NCI-H2081 treated with DMSO at 0.1 percent for 48 hours (cell line): ENCODE data around the gene NPLOC4.
"Not testable (repeated sequence)": the region's sequence is repeated elsewhere in the genome, so short reads cannot be mapped to it uniquely, and the experiment has no call there.

Experiments used
- DNase-seq: peaks from one replicate; lab custom pipeline; 2025; lab: John Stamatoyannopoulos, UW

The NPLOC4 gene

DNA sequence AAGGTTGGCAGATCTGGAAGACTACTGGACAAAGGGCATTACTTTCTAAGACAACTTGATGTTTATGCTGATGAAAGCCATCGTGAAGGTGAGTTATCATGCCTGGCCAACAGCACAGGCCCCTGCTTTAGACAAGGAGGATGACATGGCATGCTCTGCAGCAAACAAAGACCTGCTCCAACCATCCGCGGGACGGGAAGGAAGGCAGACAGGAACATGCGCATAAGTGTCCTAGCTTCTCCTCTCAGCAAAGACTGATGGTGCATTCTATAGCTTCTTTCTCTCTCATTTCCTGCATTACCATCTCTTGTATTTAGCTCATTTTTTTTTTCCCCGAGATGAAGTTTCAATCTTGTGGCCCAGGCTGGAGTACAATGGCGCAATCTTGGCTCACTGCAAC, 5.4 kb downstream of the NPLOC4 start:
- no peak for DNase-seq

DNA sequence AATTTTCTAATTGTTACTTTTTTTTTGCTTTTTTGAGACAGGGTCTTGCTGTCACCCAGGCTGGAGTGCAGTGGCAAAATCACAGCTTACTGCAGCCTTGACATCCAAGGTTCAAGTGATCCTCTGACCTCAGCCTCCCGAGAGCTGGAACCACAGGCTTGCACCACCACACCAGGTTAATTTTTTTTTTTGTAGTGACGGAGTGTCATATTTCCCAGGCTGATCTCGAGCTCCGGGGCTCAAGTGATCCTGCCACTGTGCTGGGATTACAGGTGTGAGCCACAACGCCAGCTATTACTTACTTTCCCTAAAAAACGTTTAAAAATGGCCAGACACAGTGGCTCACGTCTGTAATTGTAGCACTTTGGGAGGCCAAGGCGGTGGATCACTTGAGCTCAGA, 6.6 kb downstream of the NPLOC4 start:
- DNase-seq: no peak

DNA sequence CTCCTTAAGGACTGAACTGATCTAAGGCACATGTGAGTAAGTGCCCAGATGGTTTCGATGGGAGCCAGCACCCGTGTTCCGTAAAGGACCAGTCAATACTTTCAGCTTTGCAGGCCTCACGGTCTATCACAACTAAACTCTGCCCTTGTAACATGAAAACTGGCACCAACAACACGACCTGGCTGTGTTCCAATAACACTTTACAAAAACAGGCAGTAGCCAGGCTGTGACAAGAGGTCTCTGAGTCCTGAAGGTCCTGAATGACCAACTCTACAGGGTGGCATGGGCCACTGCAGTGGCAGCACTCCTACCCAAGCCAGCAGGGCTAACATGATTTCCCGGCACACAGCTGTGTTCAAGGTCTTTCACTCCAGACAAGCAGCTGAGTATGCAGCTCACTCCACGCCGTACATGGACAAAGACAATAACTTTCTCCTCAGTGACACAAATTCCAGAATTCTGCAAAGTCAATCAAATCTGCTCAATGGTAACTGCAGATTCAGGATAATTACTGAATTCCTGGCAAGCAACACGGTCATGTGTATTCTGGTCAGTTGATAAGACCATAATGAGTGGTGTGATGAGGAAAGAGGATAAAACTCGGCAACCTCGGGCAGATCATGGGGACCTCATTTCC, 15.3 kb downstream of the NPLOC4 start:
- no peak for DNase-seq

GRCh38 chr17:81618307-81618706, 18.6 kb downstream of the NPLOC4 start:
- not testable (repeated sequence) for DNase-seq

- no peak for DNase-seq
Observed at GRCh38 chr17:81616877-81617276, 20.0 kb downstream of the NPLOC4 start.

GRCh38 chr17:81615401-81615930, 21.4 kb downstream of the NPLOC4 start:
- DNase-seq: no peak

- DNase-seq: no peak
Observed at GRCh38 chr17:81612172-81612970, 24.5 kb downstream of the NPLOC4 start.

GRCh38 chr17:81609541-81610311, 27.2 kb downstream of the NPLOC4 start:
- DNase-seq: no peak

GRCh38 chr17:81608605-81609004, 28.3 kb downstream of the NPLOC4 start:
- DNase-seq: no peak

DNA sequence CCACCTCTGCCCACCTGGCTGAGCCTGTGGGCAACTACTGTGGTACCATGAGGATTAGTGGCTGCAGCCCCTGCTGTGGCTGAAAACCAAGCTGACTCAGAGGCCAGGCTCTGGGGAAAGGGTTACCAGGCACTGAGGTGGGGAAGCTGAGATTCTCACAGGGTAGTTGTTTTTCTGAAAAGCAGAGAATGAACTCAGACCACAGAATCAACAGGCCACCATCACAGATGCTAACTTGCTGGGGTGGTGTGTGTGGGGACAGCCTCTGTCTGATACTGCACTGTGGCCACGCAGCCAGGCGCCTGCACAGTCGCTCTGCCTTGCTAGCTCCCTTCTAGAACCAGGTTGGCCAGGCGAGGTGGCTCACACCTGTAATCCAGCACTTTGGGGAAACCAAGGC, 28.8 kb downstream of the NPLOC4 start:
- no peak for DNase-seq

DNA sequence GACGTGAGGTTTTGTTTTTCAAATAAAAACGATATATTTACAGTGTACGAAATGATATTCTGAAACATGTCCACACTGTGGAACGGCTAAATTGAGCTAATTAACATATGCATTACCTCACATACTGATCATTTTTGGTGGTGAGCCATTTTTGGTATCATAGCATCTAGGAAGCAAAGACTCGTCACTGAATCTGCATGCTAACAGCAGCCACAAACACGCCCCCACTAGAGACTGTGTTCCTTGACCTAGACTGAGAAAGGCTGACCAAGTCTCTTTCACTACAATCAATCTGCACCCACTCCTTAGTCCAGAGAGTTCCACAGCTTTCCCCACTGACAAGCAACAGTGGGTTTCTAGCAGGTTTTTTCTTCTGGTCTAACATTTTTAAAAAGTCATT, 29.5 kb downstream of the NPLOC4 start:
- no peak for DNase-seq

DNA sequence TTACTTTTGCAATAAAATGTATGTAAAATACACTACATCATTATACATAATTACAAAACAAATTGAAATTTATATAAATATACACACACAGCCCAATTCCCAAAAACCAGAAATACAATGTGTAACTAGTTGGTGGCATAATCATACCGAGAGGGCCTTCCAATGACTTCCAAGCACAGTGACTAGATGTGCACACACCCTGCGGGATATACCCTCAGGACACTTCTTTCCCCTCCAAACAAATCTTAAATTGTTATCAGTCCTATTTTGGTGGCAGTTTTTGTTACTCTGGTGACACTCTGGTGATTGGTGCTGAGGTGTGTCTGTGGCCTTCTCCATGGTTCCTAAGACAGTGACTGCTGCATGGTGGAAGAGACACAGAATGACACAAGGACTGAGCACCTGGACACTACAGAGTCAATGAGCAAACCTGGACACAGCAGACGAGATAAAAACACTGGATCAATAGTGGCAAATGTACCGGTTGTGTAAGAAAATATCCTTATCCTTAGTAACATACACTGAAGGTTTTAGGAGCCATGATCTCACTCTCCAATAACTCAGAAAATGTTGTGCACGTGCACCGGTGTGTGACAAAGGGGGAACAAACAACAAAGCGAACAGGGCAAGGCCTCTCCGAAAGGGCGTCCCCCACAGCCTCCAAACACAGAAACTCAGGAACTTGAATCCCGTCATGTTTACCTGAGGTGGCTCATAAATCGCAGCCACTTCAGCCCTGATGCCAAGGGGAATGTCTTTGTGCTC, 32.9 kb downstream of the NPLOC4 start:
- no peak for DNase-seq

DNA sequence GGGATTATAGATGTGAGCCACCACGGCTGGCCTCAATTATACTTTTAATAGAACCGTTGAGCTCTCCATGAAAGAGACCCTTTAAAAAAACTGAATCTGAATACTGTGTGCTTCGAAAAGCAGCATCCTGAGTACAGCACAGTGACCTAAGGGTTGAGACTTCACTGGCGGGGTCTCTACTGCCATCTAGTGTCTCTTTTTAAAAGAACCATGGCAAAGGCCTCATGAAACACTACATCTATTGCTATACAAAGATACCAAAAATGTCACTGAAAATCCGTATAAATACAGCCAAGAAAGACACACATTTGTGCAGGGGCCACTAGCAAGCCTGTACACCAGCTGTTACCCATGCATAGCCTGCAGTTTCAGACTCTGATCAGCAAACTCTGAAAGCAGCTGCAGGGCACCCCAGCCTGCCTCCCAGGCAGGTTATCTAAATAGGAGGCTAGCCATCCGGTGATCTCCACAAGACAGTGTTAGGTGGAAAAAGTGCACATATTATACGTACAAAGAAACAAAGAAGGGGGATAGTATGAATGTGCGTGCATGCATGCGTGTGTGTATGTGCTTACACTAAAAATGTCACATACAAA, 35.3 kb downstream of the NPLOC4 start:
- peak; percentile 37 for DNase-seq

DNA sequence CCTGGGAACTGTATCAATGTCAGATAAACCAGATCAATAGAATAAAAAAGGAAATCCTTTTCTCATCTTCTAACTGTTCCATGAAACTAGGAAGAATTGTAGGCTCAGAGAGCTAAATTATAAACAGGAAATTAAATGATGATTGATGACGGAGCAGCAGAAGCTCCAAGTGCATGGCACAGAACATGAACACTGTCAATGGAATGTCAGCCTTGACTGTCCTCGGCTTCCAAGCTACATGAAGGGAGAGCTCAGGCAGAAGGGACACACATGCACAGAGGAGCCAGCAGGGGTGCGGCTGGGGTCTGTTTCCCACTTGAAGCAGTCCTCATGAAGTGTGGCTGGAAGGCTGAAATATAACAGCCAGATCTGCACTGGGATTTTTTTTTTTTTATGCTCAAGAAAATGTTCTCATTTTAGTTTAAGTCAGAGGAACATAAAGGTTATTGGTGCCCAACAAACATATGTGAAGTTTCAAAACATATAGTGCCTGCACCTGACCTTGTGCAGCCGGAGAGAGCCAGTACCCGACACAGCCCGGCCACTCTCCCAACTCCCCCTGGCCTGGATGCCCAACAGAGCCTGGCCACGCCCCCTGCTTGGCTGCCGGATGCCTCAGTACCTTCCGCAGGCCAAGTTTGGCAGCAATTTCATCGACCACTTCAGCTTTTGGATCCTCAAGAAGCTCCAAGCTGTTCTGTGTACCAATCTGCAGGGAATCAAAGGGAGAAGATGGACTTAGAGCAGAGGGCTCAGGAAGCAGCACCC, 37.0 kb downstream of the NPLOC4 start:
- no peak for DNase-seq

GRCh38 chr17:81593105-81593871, 43.6 kb downstream of the NPLOC4 start:
- no peak for DNase-seq

DNA sequence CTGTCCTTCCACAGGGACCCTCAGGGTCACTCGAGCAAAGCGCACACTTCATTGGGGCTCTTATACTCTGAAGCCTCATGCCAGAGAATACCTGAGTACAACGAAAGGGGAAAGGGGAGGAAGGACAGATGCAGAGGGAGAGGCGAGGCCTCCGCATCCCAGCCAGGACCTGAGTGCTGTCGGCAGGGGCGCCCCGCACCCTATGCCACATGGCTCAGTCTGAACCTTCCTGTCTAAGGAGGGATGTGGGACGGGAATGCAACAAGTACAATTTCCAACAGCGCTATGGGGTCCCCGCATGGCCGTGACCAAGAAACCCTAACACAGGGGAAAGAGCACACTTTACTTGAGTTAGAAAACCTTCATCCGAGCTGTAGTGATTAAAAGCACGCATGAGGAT, 44.9 kb downstream of the NPLOC4 start:
- no peak for DNase-seq

DNA sequence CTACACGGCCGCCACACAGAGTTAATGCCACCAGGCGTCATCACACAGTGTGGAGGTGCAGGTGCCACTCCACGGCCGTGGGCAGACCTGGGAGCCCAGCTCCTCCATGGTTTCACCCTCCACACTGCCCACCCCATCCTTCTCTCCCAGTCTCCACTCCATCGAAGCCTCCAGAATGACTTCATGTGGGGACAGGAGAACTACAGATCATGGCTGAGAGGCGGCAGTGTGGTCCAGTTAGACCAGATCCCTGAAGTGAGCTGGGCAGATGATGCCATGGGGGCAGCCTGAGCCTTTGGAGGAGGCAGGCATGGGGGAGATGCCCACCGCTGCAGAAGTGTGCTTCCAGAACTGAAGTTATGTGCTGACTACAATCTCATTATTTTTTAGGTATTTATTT, 46.8 kb downstream of the NPLOC4 start:
- DNase-seq: no peak

DNA sequence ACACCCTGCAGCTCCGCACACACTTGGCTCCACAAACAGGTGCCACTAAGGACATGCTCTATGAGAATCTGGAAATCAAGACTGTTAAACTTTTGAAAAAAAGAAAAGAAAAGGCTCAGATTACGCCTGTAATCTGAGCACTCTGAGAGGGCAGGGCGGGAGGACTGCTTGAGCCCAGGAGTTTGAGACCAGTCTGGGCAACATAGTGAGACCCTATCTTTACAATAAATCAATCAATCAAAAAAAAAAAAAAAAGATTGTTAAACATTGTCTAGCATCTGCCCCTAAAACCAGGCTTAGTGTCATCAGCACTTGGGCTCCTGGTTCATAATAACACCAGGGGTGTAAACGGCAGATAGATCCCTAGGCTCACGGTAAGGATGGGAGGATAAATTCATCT, 47.3 kb downstream of the NPLOC4 start:
- DNase-seq: no peak

DNA sequence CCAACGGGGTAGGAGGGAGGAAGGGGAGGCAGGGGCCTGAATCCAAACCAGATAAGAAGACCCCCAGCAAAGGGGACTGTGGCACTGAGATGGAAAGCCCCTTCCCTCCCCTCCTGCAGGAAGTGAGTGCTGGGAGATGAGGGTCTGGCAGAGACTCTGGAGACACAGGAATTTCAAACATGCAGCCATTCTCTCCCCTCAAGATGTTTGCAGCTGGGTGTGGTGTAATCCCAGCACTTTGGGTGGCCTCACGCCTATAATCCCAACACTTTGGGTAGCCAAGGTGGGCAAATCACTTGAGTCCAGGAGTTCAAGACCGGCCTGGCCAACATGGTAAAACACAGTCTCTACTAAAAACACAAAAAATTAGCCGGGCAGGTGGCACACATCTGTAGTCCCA, 50.8 kb downstream of the NPLOC4 start:
- DNase-seq: no peak

- not testable (repeated sequence) for DNase-seq
Observed at GRCh38 chr17:81584771-81585170, 52.1 kb downstream of the NPLOC4 start.
